IMR-90 (cell line): ENCODE results near the gene ATPAF2. TPM values are rescaled to one million over a fixed set of nuclear protein-coding genes. Genes with fewer than 3 reads are reported as not detected.

Source experiments
- ATAC-seq: fragments of 200-7000 bp; cut with Tn5 transposase; 2 replicates; pipeline ENCODE4 v1.9.1; 2020; ENCODE audit warnings: low read depth, mild to moderate bottlenecking, moderate library complexity
- BruUV-seq: library from RNA; stranded (reverse); fragments of 400-500 nt; replicated peaks from 2 replicates; lab custom pipeline; 2021; lab: Mats Ljungman, UMichigan
- CTCF ChIA-PET: fragments of 300-600 bp; formaldehyde crosslinking; extraction: SDS; loops from one replicate; lab custom pipeline; 2021; ENCODE audit warnings: antibody characterized with exemption; lab: Yijun Ruan, JAX
- POLR2A ChIA-PET: fragments of 300-600 bp; sonication (Branson Sonifier 250); formaldehyde crosslinking; loops from one replicate; lab custom pipeline; 2022; ENCODE audit warnings: antibody characterized with exemption; ENCODE audit not compliant: unreplicated experiment; lab: Charles Lee
- DNase-seq: peaks from one replicate; pipeline ENCODE4 v3.0.0; 2013
- H2AFZ ChIP-seq: replicated peaks from 2 replicates; pipeline ENCODE3; 2013; ENCODE audit warnings: low read length, mild to moderate bottlenecking; ENCODE audit not compliant: poor library complexity
- H2AK5ac ChIP-seq: 2 replicates; pipeline ENCODE4 v1.6.1; 2013; ENCODE audit warnings: low read depth, low read length, inconsistent platforms
- H2AK9ac ChIP-seq: replicated peaks from 2 replicates; pipeline ENCODE3; 2013; ENCODE audit warnings: mild to moderate bottlenecking, low read depth, low read length, moderate library complexity; ENCODE audit not compliant: poor library complexity
- H2BK120ac ChIP-seq: 2 replicates; pipeline ENCODE4 v1.6.1; 2013; ENCODE audit warnings: low read depth, low read length, inconsistent platforms
- H2BK15ac ChIP-seq: 3 replicates; pipeline ENCODE4 v1.6.1; 2013; ENCODE audit warnings: low read depth, low read length, inconsistent platforms
- H2BK20ac ChIP-seq: 2 replicates; pipeline ENCODE4 v1.6.1; 2013; ENCODE audit warnings: low read depth, mild to moderate bottlenecking, inconsistent platforms, low read length, moderate library complexity
- H2BK5ac ChIP-seq: 2 replicates; pipeline ENCODE4 v1.6.1; 2013; ENCODE audit warnings: mild to moderate bottlenecking, low read depth, low read length, inconsistent platforms; ENCODE audit not compliant: poor library complexity, severe bottlenecking
- H3K14ac ChIP-seq: replicated peaks from 2 replicates; pipeline ENCODE4 v1.6.1; 2013; ENCODE audit warnings: low read depth, low read length, inconsistent platforms
- H3K18ac ChIP-seq: 2 replicates; pipeline ENCODE4 v1.6.1; 2013; ENCODE audit warnings: low read depth, low read length, control low read depth
- H3K23ac ChIP-seq: 2 replicates; pipeline ENCODE4 v1.6.1; 2013; ENCODE audit warnings: low read depth, low read length, inconsistent platforms
- H3K27ac ChIP-seq: 2 replicates; pipeline ENCODE4 v1.5.1; 2013; ENCODE audit warnings: mild to moderate bottlenecking, control low read depth, low read length; ENCODE audit not compliant: insufficient read depth
- H3K27me3 ChIP-seq: 2 replicates; pipeline ENCODE4 v1.6.1; 2013; ENCODE audit warnings: low read length; ENCODE audit not compliant: control insufficient read depth, insufficient read depth
- H3K36me3 ChIP-seq: 2 replicates; pipeline ENCODE4 v1.6.1; 2013; ENCODE audit warnings: low read length, mixed read lengths; ENCODE audit not compliant: control insufficient read depth, insufficient read depth
- H3K4ac ChIP-seq: 2 replicates; pipeline ENCODE4 v1.6.1; 2013; ENCODE audit warnings: low read depth, low read length, inconsistent platforms
- H3K4me1 ChIP-seq: 2 replicates; pipeline ENCODE4 v1.6.1; 2013; ENCODE audit warnings: low read length, mixed read lengths; ENCODE audit not compliant: control insufficient read depth, insufficient read depth
- H3K4me2 ChIP-seq: 2 replicates; pipeline ENCODE4 v1.6.1; 2013; ENCODE audit warnings: low read depth, mild to moderate bottlenecking, control low read depth, low read length, moderate library complexity
- H3K4me3 ChIP-seq: 2 replicates; pipeline ENCODE4 v1.5.1; 2013; ENCODE audit warnings: low read depth, mild to moderate bottlenecking, control low read depth, low read length, moderate library complexity; ENCODE audit not compliant: insufficient read depth
- H3K56ac ChIP-seq: 2 replicates; pipeline ENCODE4 v1.6.1; 2013; ENCODE audit warnings: low read length, inconsistent platforms; ENCODE audit not compliant: insufficient read depth; ENCODE audit errors: extremely low read depth
- H3K79me1 ChIP-seq, 2 experiments: 2 replicates each; pipeline ENCODE4 v1.6.1; 2013; ENCODE audit warnings: low read length in 2 of 2, inconsistent platforms in 1 of 2, low read depth in 1 of 2
- H3K9ac ChIP-seq: 2 replicates; pipeline ENCODE4 v1.6.1; 2013; ENCODE audit warnings: low read depth, low read length, control low read depth
- H3K9me1 ChIP-seq: 2 replicates; pipeline ENCODE4 v1.6.1; 2013; ENCODE audit warnings: low read length, inconsistent platforms; ENCODE audit not compliant: insufficient read depth
- H3K9me3 ChIP-seq: 2 replicates; pipeline ENCODE4 v1.6.1; 2013; ENCODE audit warnings: low read length; ENCODE audit not compliant: control insufficient read depth, insufficient read depth
- H4K20me1 ChIP-seq: 2 replicates; pipeline ENCODE4 v1.6.1; 2013; ENCODE audit warnings: low read length, inconsistent platforms; ENCODE audit not compliant: insufficient read depth
- H4K5ac ChIP-seq: 2 replicates; pipeline ENCODE4 v1.6.1; 2013; ENCODE audit warnings: mild to moderate bottlenecking, low read depth, low read length, control low read depth
- H4K8ac ChIP-seq, 2 experiments: 2 replicates each; pipeline ENCODE4 v1.6.1; 2013; ENCODE audit warnings: low read depth in 2 of 2, low read length in 2 of 2, control low read depth in 1 of 2, inconsistent platforms in 1 of 2
- H4K91ac ChIP-seq: 2 replicates; pipeline ENCODE4 v1.6.1; 2013; ENCODE audit warnings: low read depth, low read length, inconsistent platforms; ENCODE audit not compliant: insufficient read depth
- BHLHE40 ChIP-seq: fragments of 150-350 bp; IDR thresholded peaks from 2 replicates; pipeline ENCODE4 v1.6.1; 2016; ENCODE audit warnings: mild to moderate bottlenecking, low read depth, low read length
- CEBPB ChIP-seq: IDR thresholded peaks from 2 replicates; pipeline ENCODE4 v1.6.1; 2012; ENCODE audit warnings: low read depth, low read length, improper control_type of control experiment
- CHD1 ChIP-seq: IDR thresholded peaks from 2 replicates; pipeline ENCODE4 v1.6.1; 2012; ENCODE audit warnings: low read depth, low read length, improper control_type of control experiment
- FOS ChIP-seq: fragments of 150-350 bp; IDR thresholded peaks from 2 replicates; pipeline ENCODE4 v1.6.1; 2016; ENCODE audit warnings: low read depth, low read length
- MAFK ChIP-seq: IDR thresholded peaks from 2 replicates; pipeline ENCODE4 v1.6.1; 2012; ENCODE audit warnings: low read depth, low read length, improper control_type of control experiment
- MAZ ChIP-seq: IDR thresholded peaks from 2 replicates; pipeline ENCODE4 v1.6.1; 2012; ENCODE audit warnings: low read depth, mild to moderate bottlenecking, low read length, improper control_type of control experiment, moderate library complexity, borderline replicate concordance
- MXI1 ChIP-seq: IDR thresholded peaks from 2 replicates; pipeline ENCODE4 v1.6.1; 2012; ENCODE audit warnings: low read depth, mild to moderate bottlenecking, low read length, moderate library complexity, borderline replicate concordance
- NFE2L2 ChIP-seq: fragments of 150-350 bp; IDR thresholded peaks from 2 replicates; pipeline ENCODE4 v1.6.1; 2016; ENCODE audit warnings: low read depth, mild to moderate bottlenecking, low read length
- POLR2A ChIP-seq: IDR thresholded peaks from 2 replicates; pipeline ENCODE4 v1.6.1; 2012; ENCODE audit warnings: mild to moderate bottlenecking, low read depth, low read length
- RAD21 ChIP-seq: IDR thresholded peaks from 2 replicates; pipeline ENCODE4 v1.6.1; 2012; ENCODE audit warnings: low read length, improper control_type of control experiment
- RCOR1 ChIP-seq: IDR thresholded peaks from 2 replicates; pipeline ENCODE4 v1.6.1; 2012; ENCODE audit warnings: mild to moderate bottlenecking, low read length, improper control_type of control experiment; ENCODE audit not compliant: insufficient replicate concordance
- RFX5 ChIP-seq: IDR thresholded peaks from 2 replicates; pipeline ENCODE4 v1.8.0; 2012; ENCODE audit warnings: low read depth, mild to moderate bottlenecking, low read length, moderate library complexity
- SMC3 ChIP-seq: fragments of 150-350 bp; IDR thresholded peaks from 2 replicates; pipeline ENCODE4 v1.6.1; 2016; ENCODE audit warnings: low read depth, mild to moderate bottlenecking, antibody characterized with exemption, low read length, moderate library complexity
- WGBS, 2 experiments: methylation state at CpG; one replicate each; pipeline versions ENCODE4 v1.1.5 to v1.1.7; 2013; ENCODE audit warnings: missing lambda C conversion rate in 2 of 2; ENCODE audit not compliant: insufficient read length in 1 of 2; ENCODE audit errors: extremely low coverage in 2 of 2; 5-methylcytosine and 5-hydroxymethylcytosine counted together
- dilution Hi-C: fragments of 300-500 bp; cut with HindIII; formaldehyde crosslinking; loops from one replicate; pipeline ENCODE4 v1.14.3; 2018; ENCODE audit warnings: low sequenced_read_pairs; ENCODE audit not compliant: unreplicated experiment
- in situ Hi-C: fragments of 300-500 bp; cut with MboI; formaldehyde crosslinking; loops from 3 replicates; pipeline ENCODE4 v1.14.3; 2019; ENCODE audit warnings: low sequenced_read_pairs, inconsistent platforms, mixed read lengths
- intact Hi-C: fragments of 100-400 bp; cut with micrococcal nuclease; formaldehyde crosslinking; loops from 2 replicates; pipeline ENCODE4 v1.10.0; 2022
- polyA plus RNA-seq, 3 experiments: library from polyadenylated mRNA; depleted of rRNA; stranded (reverse); fragments of >200 nt; gene quantifications; 2 replicates each; pipeline ENCODE4 v1.2.3, GENCODE V29; 2012; ENCODE audit warnings: low replicate concordance in 1 of 3
- total RNA-seq: library from RNA; depleted of rRNA; stranded (reverse); fragments of >200 nt; gene quantifications from 2 replicates; pipeline ENCODE4 v1.2.3, GENCODE V29; 2012
- TF ChIP-seq, protein P1 (sequence below): fragments of 150-350 bp; IDR thresholded peaks from 2 replicates; pipeline ENCODE4 v1.6.1; 2016; ENCODE audit warnings: low read depth, mild to moderate bottlenecking, low read length, moderate library complexity, borderline replicate concordance
- TF ChIP-seq, protein P2 (sequence below): conservative IDR thresholded peaks from 2 replicates; pipeline ENCODE4 v1.5.1; 2012; ENCODE audit warnings: mild to moderate bottlenecking, low read depth, low read length, improper control_type of control experiment
- TF ChIP-seq, protein P3 (sequence below): fragments of 150-350 bp; IDR thresholded peaks from 2 replicates; pipeline ENCODE4 v1.6.1; 2017; ENCODE audit warnings: mild to moderate bottlenecking, antibody characterized with exemption, low read length, low read depth

The ATPAF2 gene
- total and polyA plus RNA-seq, 2 of the 4 experiments (the other 2 are of a cell fraction): 19.5 to 27.6 TPM

DNA sequence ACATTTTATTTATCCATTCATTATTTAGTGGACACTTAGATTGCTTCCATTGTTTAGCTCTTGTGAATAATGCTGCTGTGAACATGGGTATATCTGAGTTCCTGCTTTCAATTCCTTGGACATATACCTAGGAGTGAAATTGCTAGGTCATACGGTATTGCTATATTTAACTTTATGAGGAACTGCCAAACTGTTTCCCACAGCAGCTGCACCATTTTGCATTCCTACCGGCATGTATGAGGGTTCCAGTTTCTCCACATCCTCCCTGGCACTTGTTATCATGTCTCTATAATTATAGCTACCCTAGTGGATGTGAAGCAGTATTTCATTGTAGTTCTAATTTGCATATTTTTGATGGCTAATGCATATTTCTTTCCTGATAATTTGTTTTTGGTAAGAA, 25.1 kb upstream of the ATPAF2 start:
- Histone ChIP-seq H3K9me1 (no peaks in the 10 kb centered on the region), H3K4ac (no peak overlapping the region), H3K9me3 (no peaks in the 10 kb centered on the region), H2BK20ac (no peak overlapping the region), H3K27ac (no peak overlapping the region), H2AK9ac (no peak overlapping the region), H3K79me1 (no peaks in the 10 kb centered on the region), H2BK120ac (no peak overlapping the region), H3K36me3 (peaks cover 28% of the 10 kb centered on the region), H2BK15ac (no peak overlapping the region), H2AFZ (no peak overlapping the region), H3K4me2 (no peak overlapping the region), H3K4me3 (no peak overlapping the region), H4K91ac (no peak overlapping the region), H3K27me3 (no peaks in the 10 kb centered on the region), H3K56ac (no peak overlapping the region), H4K5ac (no peak overlapping the region), H3K23ac (no peak overlapping the region), H2AK5ac (no peak overlapping the region), H3K9ac (no peak overlapping the region), H3K14ac (no peak overlapping the region), H3K18ac (no peak overlapping the region), H2BK5ac (no peak overlapping the region), H3K4me1 (no peaks in the 10 kb centered on the region), H4K8ac (no peak overlapping the region), H4K20me1 (no peaks in the 10 kb centered on the region)
- ChIA-PET POLR2A (no interaction called here), CTCF (no interaction called here)
- BruUV-seq: no TSS peak
- in situ Hi-C loops: no loop called here
- WGBS, 2 experiments: no CpG with 5 or more reads among the region's 2 CpGs
- dilution Hi-C loops: no loop called here
- no peak for TF ChIP-seq BHLHE40
- TF ChIP-seq, protein P1, sequence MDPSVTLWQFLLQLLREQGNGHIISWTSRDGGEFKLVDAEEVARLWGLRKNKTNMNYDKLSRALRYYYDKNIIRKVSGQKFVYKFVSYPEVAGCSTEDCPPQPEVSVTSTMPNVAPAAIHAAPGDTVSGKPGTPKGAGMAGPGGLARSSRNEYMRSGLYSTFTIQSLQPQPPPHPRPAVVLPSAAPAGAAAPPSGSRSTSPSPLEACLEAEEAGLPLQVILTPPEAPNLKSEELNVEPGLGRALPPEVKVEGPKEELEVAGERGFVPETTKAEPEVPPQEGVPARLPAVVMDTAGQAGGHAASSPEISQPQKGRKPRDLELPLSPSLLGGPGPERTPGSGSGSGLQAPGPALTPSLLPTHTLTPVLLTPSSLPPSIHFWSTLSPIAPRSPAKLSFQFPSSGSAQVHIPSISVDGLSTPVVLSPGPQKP: no peak
- TF ChIP-seq CEBPB: no peak
- TF ChIP-seq CHD1: no peak
- TF ChIP-seq RCOR1: no peak
- TF ChIP-seq, protein P2, sequence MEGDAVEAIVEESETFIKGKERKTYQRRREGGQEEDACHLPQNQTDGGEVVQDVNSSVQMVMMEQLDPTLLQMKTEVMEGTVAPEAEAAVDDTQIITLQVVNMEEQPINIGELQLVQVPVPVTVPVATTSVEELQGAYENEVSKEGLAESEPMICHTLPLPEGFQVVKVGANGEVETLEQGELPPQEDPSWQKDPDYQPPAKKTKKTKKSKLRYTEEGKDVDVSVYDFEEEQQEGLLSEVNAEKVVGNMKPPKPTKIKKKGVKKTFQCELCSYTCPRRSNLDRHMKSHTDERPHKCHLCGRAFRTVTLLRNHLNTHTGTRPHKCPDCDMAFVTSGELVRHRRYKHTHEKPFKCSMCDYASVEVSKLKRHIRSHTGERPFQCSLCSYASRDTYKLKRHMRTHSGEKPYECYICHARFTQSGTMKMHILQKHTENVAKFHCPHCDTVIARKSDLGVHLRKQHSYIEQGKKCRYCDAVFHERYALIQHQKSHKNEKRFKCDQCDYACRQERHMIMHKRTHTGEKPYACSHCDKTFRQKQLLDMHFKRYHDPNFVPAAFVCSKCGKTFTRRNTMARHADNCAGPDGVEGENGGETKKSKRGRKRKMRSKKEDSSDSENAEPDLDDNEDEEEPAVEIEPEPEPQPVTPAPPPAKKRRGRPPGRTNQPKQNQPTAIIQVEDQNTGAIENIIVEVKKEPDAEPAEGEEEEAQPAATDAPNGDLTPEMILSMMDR: no peak
- TF ChIP-seq FOS: no peak
- no peak for TF ChIP-seq POLR2A
- TF ChIP-seq MAZ: no peak
- no peak for TF ChIP-seq RFX5
- no peak for TF ChIP-seq NFE2L2
- TF ChIP-seq MAFK: no peak
- no peak for TF ChIP-seq SMC3
- no peak for TF ChIP-seq MXI1
- TF ChIP-seq, protein P3, sequence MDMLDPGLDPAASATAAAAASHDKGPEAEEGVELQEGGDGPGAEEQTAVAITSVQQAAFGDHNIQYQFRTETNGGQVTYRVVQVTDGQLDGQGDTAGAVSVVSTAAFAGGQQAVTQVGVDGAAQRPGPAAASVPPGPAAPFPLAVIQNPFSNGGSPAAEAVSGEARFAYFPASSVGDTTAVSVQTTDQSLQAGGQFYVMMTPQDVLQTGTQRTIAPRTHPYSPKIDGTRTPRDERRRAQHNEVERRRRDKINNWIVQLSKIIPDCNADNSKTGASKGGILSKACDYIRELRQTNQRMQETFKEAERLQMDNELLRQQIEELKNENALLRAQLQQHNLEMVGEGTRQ: no peak
- no peak for TF ChIP-seq RAD21
- intact Hi-C loops: no loop called here
- ATAC-seq (no peak), DNase-seq (no peak)
